Activated CD4-positive, alpha-beta T cell treated with anti-CD3 and anti-CD28 coated beads for 36 hours (primary cell): ENCODE measurements around the gene VMP1. TPM values are rescaled to one million over a fixed set of nuclear protein-coding genes. Genes with fewer than 3 reads are reported as not detected.
"Not testable (repeated sequence)": the region's sequence is repeated elsewhere in the genome, so short reads cannot be mapped to it uniquely, and the experiment has no call there.

Experiments used
- ATAC-seq: fragments of 200-7000 bp; cut with Tn5 transposase; one replicate; pipeline ENCODE4 v1.10.0; 2021; ENCODE audit warnings: mild to moderate bottlenecking, moderate library complexity
- CTCF ChIA-PET: fragments of 350-600 bp; sonication (Branson Sonifier 250); formaldehyde crosslinking; loops from one replicate; lab custom pipeline; 2021; ENCODE audit warnings: antibody characterized with exemption; lab: Charles Lee
- POLR2A ChIA-PET: fragments of 350-600 bp; sonication (Branson Sonifier 250); formaldehyde crosslinking; loops from one replicate; lab custom pipeline; 2021; ENCODE audit warnings: antibody characterized with exemption, inconsistent platforms; lab: Charles Lee
- DNase-seq: peaks from one replicate; pipeline ENCODE4 v3.0.0-alpha.2; 2020
- H3K27ac Mint-ChIP-seq: one replicate; pipeline ENCODE4 v1.8.0; 2021; ENCODE audit warnings: mixed read lengths
- H3K27me3 Mint-ChIP-seq: one replicate; pipeline ENCODE4 v1.8.0; 2021; ENCODE audit warnings: mixed read lengths
- H3K36me3 Mint-ChIP-seq: one replicate; pipeline ENCODE4 v1.8.0; 2021; ENCODE audit warnings: low read depth, mixed read lengths
- H3K4me1 Mint-ChIP-seq: one replicate; pipeline ENCODE4 v1.8.0; 2021; ENCODE audit warnings: mixed read lengths
- H3K4me3 Mint-ChIP-seq: one replicate; pipeline ENCODE4 v1.8.0; 2021; ENCODE audit warnings: mild to moderate bottlenecking, moderate library complexity, mixed read lengths
- H3K9me3 Mint-ChIP-seq: one replicate; pipeline ENCODE4 v1.8.0; 2021; ENCODE audit warnings: low read depth, mixed read lengths
- intact Hi-C, 2 experiments: fragments of 100-400 bp; cut with DNase I in 1 of 2; cut with micrococcal nuclease in 1 of 2; formaldehyde crosslinking; loops; one replicate each; pipeline versions ENCODE4 v1.14.2 to v1.15.1; 2022 to 2024; cut with DNase I, micrococcal nuclease
- total RNA-seq, 2 experiments: library from RNA; stranded (reverse); gene quantifications; one replicate each; pipeline ENCODE4 v1.2.3, GENCODE V29; 2021

Gene VMP1
- total RNA-seq, 2 experiments from 2014 or later: 378 to 402 TPM

DNA sequence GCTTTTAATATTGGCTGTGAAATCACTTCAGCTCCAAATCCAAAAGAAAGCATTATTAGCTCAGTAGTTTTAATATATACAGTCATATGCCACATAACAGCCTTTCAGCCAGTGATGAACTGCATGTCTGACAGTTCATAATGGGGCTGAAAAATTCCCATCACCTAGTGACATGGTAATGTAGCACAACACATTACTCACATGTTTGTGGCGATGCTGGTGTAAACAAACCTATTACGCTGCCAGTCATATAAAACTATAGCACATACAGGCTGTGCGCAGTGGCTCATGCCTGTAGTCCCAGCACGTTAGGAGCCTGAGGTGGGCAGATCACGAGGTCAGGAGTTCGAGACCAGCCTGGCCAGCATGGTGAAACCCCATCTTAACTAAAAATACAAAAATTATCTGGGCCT is 93.1 kb downstream of the VMP1 start:
- ChIA-PET POLR2A (interaction anchor here (0.5 to 1.5 kb wide), 3 partner anchors 14 to 118 kb away, joined by 5 to 10 read pairs (median 8); no protein-coding TSS in a partner anchor), CTCF (interaction anchor here (0.5 to 1.0 kb wide), 3 partner anchors 14 to 25 kb away, joined by 3 to 5 read pairs (median 4); no protein-coding TSS in a partner anchor)
- Mint-ChIP-seq H3K9me3 (no peaks in the 10 kb centered on the region), H3K27me3 (no peaks in the 10 kb centered on the region), H3K4me3 (no peak overlapping the region), H3K4me1 (peaks cover 34% of the 10 kb centered on the region), H3K36me3 (peaks cover 13% of the 10 kb centered on the region), H3K27ac (no peak overlapping the region)
- peak; percentile 34 for DNase-seq
- peak; percentile 81 for ATAC-seq
- intact Hi-C loops: no loop called here

DNA sequence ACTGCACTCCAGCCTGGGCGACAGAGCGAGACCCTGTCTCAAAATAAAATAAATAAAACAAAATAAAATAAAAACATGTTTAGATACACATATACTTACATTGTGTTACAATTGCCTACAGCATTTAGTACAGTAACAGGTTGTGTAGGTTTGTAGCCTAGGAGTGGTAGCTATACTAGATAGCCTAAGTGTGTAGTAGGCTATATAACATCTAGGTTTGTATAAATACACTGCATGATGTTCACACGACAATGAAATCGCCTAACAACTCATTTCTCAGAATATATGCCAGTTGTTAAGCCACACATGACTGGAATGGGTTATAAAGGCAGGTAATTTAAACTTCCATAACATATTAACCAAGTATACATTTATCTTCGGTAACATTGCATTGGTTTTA is 94.7 kb downstream of the VMP1 start:
- Mint-ChIP-seq H3K27ac (no peak overlapping the region), H3K4me3 (no peak overlapping the region), H3K4me1 (peaks cover 25% of the 10 kb centered on the region), H3K9me3 (no peaks in the 10 kb centered on the region), H3K27me3 (no peaks in the 10 kb centered on the region), H3K36me3 (peaks cover 8% of the 10 kb centered on the region)
- ChIA-PET CTCF (interaction anchor here (1.2 kb wide), 1 partner anchor 48 kb away, joined by 3 read pairs; no protein-coding TSS in a partner anchor), POLR2A (interaction anchor here (1.0 kb wide), 1 partner anchor 48 kb away, joined by 3 read pairs; no protein-coding TSS in a partner anchor)
- no peak for ATAC-seq
- no peak for DNase-seq
- intact Hi-C loops: no loop called here

DNA sequence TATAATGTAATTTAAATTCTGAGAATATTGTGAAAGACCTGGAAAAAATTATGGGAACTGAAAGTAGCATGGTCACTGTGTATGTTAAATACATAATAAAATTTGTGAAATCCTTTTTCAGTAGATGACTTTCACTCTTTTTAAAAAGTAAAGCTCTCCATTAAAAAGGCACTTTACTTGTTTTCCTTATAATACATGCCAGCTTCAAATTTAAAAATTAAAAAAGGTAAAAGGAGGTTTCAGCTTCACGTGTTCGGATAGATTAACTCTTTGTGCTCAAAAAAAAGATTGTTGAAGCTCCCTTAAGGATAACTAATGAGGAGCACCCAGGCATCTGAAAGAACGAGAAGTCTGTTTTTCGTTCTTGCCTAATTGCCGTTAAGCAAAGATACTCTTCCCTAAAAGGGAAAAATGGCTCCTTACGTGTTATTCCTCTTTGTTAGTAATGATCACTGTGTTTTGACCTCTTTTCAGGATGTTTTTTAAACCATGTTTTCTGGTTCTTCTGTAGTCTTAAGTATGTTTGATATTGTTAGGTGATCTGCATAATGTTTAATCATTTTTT is 97.5 kb downstream of the VMP1 start:
- no peak overlapping the region for H3K4me3 Mint-ChIP-seq
- no peaks in the 10 kb centered on the region for H3K27me3 Mint-ChIP-seq
- H3K4me1 Mint-ChIP-seq: peaks cover 9% of the 10 kb centered on the region
- H3K9me3 Mint-ChIP-seq: no peaks in the 10 kb centered on the region
- ATAC-seq (no peak), DNase-seq (no peak)
- H3K36me3 Mint-ChIP-seq: peaks cover 11% of the 10 kb centered on the region
- intact Hi-C loops: no loop called here
- ChIA-PET POLR2A (no interaction called here), CTCF (interaction anchor here (0.7 to 1.8 kb wide), 4 partner anchors 9 to 297 kb away, joined by 3 to 5 read pairs (median 4); no protein-coding TSS in a partner anchor)
- H3K27ac Mint-ChIP-seq: no peak overlapping the region

DNA sequence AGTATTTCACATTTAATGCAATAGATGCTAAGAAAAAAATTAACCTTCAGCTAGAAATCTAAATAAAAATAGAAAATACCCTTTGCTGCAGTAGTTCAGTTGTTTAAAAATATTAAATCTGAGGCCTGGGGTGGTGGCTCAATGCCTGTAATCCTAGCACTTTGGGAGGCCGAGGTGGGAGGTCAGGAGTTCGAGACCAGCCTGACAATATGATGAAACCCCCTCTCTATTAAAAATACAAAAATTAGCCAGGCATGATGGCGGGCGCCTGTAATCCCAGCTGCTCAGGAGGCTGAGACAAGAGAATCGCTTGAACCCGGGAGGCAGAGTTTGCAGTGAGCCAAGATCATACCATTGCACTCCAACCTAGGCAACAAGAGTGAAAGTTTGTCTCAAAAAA is 98.9 kb downstream of the VMP1 start:
- not testable (repeated sequence) for DNase-seq, H3K4me3 Mint-ChIP-seq, H3K9me3 Mint-ChIP-seq, H3K27me3 Mint-ChIP-seq, H3K4me1 Mint-ChIP-seq, H3K27ac Mint-ChIP-seq, ATAC-seq
- ChIA-PET POLR2A (interaction anchor here (0.7 kb wide), 1 partner anchor 22 kb away, joined by 4 read pairs; no protein-coding TSS in a partner anchor), CTCF (interaction anchor here (0.6 kb wide), 2 partner anchors 371 to 1855 kb away, joined by 3 to 4 read pairs; no protein-coding TSS in a partner anchor)
- intact Hi-C loops: loop anchor here in 1 of 2 experiments (2.0 kb wide), 1 partner anchor 16 kb away; no protein-coding TSS in a partner anchor
- H3K36me3 Mint-ChIP-seq: peaks cover 11% of the 10 kb centered on the region

DNA sequence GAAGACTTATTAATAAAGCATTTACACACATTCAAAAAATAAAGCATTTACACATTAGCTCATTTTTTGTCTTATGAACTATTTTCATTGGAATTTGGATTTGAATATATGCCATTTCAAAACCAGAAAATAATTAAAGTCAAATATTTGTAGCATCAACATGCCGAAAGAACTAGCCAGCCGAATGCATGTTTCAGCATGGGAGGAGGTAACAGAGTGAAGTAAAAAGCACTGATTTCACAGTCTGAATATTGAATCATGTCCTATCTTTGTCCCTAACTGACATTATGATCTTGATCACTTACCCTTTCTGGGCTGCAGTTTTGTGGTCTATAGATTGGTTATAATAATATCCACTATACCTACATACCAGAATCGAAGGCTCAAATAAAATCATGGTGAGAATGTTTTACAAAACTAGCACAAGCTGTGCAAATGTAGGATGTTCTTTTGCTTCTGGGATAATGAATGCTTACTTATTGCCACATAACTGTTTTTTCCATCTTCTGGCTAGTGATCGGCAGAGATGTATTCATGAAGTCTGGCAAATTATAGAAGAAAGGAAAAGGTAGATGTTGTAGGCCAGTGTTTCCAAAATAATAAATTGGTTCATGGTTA is 100.5 kb downstream of the VMP1 start:
- peaks cover 10% of the 10 kb centered on the region for H3K4me1 Mint-ChIP-seq
- no peak for ATAC-seq
- H3K27ac Mint-ChIP-seq: no peak overlapping the region
- ChIA-PET CTCF (interaction anchor here (1.2 to 1.3 kb wide), 2 partner anchors 54 to 57 kb away, joined by 3 to 7 read pairs; no protein-coding TSS in a partner anchor), POLR2A (no interaction called here)
- H3K27me3 Mint-ChIP-seq: no peaks in the 10 kb centered on the region
- intact Hi-C loops: loop anchor here in 1 of 2 experiments (2.0 kb wide), 1 partner anchor 17 kb away; no protein-coding TSS in a partner anchor
- H3K36me3 Mint-ChIP-seq: peaks cover 21% of the 10 kb centered on the region
- H3K4me3 Mint-ChIP-seq: no peak overlapping the region
- H3K9me3 Mint-ChIP-seq: no peaks in the 10 kb centered on the region
- no peak for DNase-seq

DNA sequence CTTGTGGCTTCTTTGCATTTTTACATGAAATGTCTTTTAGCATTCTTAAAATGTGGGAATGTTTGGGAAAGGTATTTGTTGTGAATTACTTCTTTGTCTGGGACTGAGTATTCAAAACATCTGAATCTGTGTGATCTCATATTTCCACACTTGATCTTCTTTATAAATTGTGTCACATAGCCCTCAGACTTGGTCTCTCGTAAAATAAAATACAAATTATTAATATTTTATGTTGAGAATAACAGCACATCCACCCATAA is 103.4 kb downstream of the VMP1 start:
- peaks cover 30% of the 10 kb centered on the region for H3K36me3 Mint-ChIP-seq
- no peak overlapping the region for H3K27ac Mint-ChIP-seq
- H3K4me1 Mint-ChIP-seq: peaks cover 9% of the 10 kb centered on the region
- DNase-seq (no peak), ATAC-seq (no peak)
- H3K9me3 Mint-ChIP-seq: no peaks in the 10 kb centered on the region
- CTCF ChIA-PET: interaction anchor here (0.8 to 1.8 kb wide), 2 partner anchors 25 to 66 kb away, joined by 3 to 4 read pairs; no protein-coding TSS in a partner anchor
- intact Hi-C loops: no loop called here
- no peak overlapping the region for H3K4me3 Mint-ChIP-seq
- H3K27me3 Mint-ChIP-seq: no peaks in the 10 kb centered on the region
- POLR2A ChIA-PET: no interaction called here

DNA sequence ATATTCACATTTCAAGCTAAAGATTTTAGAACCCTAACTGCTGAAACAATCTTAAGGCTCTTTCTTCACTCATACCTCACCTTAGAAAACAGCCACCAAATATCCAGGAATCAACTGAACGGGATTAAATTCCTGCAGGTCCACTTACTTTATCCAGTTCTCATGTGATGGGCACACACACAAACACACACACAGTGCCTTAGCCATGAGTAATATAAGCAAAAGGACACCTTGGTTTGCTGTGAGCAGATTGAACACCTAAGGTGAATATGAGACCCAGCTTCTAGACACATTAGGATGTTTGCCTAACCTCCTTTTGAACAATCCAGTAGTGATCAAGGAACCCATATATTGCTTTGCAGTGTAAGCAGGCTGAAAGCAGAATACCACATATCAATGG is 103.8 kb downstream of the VMP1 start:
- Mint-ChIP-seq H3K27me3 (no peaks in the 10 kb centered on the region), H3K36me3 (peaks cover 33% of the 10 kb centered on the region), H3K27ac (no peak overlapping the region), H3K9me3 (no peaks in the 10 kb centered on the region), H3K4me1 (peaks cover 9% of the 10 kb centered on the region), H3K4me3 (no peak overlapping the region)
- intact Hi-C loops: no loop called here
- POLR2A ChIA-PET: no interaction called here
- DNase-seq (no peak), ATAC-seq (no peak)
- CTCF ChIA-PET: interaction anchor here (0.8 to 1.8 kb wide), 2 partner anchors 25 to 66 kb away, joined by 3 to 4 read pairs; no protein-coding TSS in a partner anchor

DNA sequence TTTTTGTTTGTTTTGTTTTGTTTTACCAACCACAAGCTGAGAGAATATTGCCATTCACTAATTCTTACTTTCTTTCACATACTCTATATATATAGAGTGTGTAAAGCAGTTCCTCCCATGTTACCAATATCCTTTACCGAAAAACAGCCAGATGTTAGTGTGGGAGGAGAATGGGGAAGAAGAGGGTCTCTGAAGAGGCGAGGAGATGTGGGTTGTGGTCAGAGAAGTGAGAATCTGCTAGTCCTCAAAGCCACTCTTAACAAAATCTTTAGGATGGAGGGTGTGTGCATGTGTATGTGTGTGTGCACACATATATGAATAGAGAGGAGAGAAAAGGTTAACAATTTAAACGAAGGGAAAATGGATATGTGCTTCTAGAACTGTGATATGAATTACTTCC is 104.7 kb downstream of the VMP1 start:
- no peak for DNase-seq
- H3K4me3 Mint-ChIP-seq: no peak overlapping the region
- H3K36me3 Mint-ChIP-seq: peaks cover 34% of the 10 kb centered on the region
- no peaks in the 10 kb centered on the region for H3K27me3 Mint-ChIP-seq
- no peak for ATAC-seq
- ChIA-PET CTCF (interaction anchor here (0.8 to 1.8 kb wide), 2 partner anchors 58 to 67 kb away, joined by 3 read pairs; no protein-coding TSS in a partner anchor), POLR2A (no interaction called here)
- intact Hi-C loops: loop anchor here in 1 of 2 experiments (2.0 kb wide), 1 partner anchor 13 kb away; no protein-coding TSS in a partner anchor
- H3K27ac Mint-ChIP-seq: peak overlapping the region; percentile 7
- peaks cover 9% of the 10 kb centered on the region for H3K4me1 Mint-ChIP-seq
- no peaks in the 10 kb centered on the region for H3K9me3 Mint-ChIP-seq

DNA sequence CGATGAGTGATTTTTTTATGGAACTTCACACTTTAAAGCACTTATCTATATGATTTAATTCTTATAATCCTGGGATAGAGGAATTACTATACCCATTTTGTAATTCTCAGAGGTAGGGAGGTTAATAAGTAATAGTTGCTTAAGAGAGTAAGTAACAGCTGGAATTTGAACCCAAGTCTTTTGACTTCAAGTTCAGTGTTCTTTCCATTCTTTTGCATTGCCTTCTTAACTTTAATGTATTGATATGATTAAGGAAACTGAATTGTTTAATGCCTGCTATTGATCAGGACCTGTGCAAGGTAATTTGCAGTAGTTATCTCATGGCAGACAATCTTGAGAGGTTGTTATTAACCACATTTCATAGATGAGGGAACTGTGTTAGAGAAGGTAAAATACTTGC is 106.8 kb downstream of the VMP1 start:
- Mint-ChIP-seq H3K27me3 (no peaks in the 10 kb centered on the region), H3K4me3 (no peak overlapping the region), H3K9me3 (no peaks in the 10 kb centered on the region), H3K27ac (no peak overlapping the region), H3K36me3 (peaks cover 27% of the 10 kb centered on the region), H3K4me1 (peaks cover 9% of the 10 kb centered on the region)
- POLR2A ChIA-PET: no interaction called here
- DNase-seq (no peak), ATAC-seq (no peak)
- CTCF ChIA-PET: interaction anchor here (0.6 to 1.4 kb wide), 5 partner anchors 10 to 590 kb away, joined by 3 to 5 read pairs (median 3); no protein-coding TSS in a partner anchor
- intact Hi-C loops: no loop called here

DNA sequence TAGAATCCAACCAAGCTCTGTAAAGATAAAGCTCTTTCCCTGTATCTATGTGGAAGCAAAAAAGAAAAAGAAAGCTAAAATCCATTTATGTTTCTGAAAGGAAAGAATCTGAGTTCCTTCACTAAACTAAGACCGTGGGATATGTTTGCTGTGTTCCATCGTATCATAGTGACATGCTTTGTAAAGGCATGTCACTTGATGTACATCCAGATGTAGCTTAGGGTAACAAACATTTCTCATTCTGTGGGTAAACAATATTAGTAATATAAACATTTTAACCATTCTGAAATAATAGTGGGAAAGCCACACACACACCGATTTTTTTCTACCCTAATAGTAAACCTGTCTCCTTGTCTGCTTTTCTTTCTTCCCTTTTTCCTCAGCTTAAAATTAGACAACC is 107.2 kb downstream of the VMP1 start:
- Mint-ChIP-seq H3K9me3 (no peaks in the 10 kb centered on the region), H3K27me3 (no peaks in the 10 kb centered on the region), H3K4me1 (peaks cover 9% of the 10 kb centered on the region), H3K4me3 (no peak overlapping the region), H3K36me3 (peaks cover 27% of the 10 kb centered on the region), H3K27ac (no peak overlapping the region)
- ChIA-PET POLR2A (no interaction called here), CTCF (interaction anchor here (0.6 to 1.4 kb wide), 5 partner anchors 11 to 589 kb away, joined by 3 to 5 read pairs (median 3); no protein-coding TSS in a partner anchor)
- ATAC-seq (no peak), DNase-seq (no peak)
- intact Hi-C loops: no loop called here

DNA sequence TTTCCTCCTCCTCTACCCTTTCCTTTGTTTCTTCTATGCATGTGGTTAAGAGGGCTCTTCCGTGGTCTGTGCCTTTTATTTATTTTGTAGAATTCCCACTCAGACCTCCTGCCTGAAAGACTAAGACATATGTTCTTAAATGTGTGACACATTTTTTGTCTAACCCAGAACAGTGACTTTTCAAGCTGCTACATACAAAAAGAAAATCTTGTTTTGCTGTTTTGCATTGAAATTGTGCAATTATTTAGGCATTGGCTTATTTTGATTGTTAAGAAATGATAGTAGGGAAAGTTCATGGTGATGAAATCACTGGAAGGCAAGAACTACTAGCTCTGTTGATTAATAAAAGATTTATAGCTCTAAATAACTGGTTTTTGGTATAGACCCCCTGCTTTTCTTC is 108.5 kb downstream of the VMP1 start:
- CTCF ChIA-PET: interaction anchor here (0.6 to 0.8 kb wide), 2 partner anchors 54 to 448 kb away, joined by 3 read pairs; no protein-coding TSS in a partner anchor
- Mint-ChIP-seq H3K27ac (no peak overlapping the region), H3K4me3 (no peak overlapping the region), H3K4me1 (peaks cover 17% of the 10 kb centered on the region), H3K36me3 (peaks cover 36% of the 10 kb centered on the region), H3K9me3 (no peaks in the 10 kb centered on the region), H3K27me3 (no peaks in the 10 kb centered on the region)
- intact Hi-C loops: no loop called here
- ATAC-seq: no peak
- POLR2A ChIA-PET: interaction anchor here (0.6 kb wide), 1 partner anchor 70 kb away, joined by 3 read pairs; no protein-coding TSS in a partner anchor
- DNase-seq: no peak
